GM10847 (cell line): ENCODE measurements around the gene TUBGCP6.

ENCODE experiments used
- POLR2A ChIP-seq: IDR thresholded peaks from 2 replicates; pipeline ENCODE4 v1.6.1; 2011; ENCODE audit not compliant: insufficient read length; ENCODE audit errors: extremely low read depth

TUBGCP6 gene

DNA sequence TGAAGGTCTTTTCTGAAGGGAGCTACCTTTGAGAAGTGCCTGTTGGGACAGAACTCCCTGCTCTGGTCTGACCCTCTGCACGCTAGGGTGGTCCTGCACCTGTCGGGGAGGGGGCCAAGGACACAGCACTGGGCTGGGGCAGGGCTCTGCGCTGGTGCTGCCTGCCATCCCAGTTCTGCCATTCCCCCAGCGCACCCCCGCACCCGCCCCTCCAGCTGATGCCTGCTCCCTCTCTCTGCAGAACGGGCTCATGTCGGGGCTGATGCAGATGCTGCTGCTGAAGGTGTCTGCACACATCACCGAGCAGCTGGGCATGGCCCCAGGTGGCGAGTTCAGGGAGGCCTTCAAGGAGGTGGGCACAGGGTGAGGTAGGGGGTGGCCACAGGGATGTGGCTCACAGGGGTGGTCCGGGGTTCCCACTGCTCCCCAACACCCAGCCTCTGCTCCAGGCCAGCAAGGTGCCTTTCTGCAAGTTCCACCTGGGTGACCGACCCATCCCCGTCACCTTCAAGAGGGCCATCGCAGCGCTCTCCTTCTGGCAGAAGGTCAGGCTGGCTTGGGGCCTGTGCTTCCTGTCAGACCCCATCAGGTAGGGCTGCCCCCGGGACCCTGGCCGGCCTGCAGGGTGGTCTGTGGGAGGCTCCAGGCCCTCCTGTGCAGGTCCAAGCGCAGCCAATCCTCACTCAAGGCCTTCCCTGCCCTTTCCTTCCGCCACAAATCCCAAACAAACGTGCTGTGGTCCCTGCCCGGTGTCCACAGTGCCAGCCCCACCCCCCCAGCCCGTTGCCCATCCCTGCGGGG is 47.6 kb downstream of the TUBGCP6 start:
- no peak for TF ChIP-seq POLR2A

DNA sequence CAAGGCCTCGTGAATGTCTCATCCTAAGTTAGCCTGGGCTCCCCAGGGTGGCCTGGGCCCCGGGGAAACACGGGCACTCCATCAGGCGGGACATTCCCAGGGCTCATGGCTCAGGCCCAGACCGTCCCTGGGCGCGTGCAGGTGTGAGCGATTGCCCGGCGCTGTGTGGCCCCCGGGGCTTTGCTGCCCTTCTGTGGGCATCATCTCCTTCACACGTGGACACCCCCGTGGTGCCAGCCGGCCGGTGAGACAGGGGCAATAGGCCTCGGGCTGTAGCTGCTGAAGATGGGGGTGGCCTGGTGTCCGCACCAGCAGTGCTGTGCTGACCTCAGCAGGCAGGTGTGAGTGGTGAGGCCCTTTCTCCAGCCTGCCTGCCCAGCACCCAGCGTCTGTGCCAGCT is 48.6 kb downstream of the TUBGCP6 start:
- no peak for TF ChIP-seq POLR2A

- no peak for TF ChIP-seq POLR2A
Measured at GRCh38 chr22:50194037-50194805, 50.6 kb downstream of the TUBGCP6 start.

- TF ChIP-seq POLR2A: no peak
Measured at GRCh38 chr22:50193621-50194020, 51.2 kb downstream of the TUBGCP6 start.

DNA sequence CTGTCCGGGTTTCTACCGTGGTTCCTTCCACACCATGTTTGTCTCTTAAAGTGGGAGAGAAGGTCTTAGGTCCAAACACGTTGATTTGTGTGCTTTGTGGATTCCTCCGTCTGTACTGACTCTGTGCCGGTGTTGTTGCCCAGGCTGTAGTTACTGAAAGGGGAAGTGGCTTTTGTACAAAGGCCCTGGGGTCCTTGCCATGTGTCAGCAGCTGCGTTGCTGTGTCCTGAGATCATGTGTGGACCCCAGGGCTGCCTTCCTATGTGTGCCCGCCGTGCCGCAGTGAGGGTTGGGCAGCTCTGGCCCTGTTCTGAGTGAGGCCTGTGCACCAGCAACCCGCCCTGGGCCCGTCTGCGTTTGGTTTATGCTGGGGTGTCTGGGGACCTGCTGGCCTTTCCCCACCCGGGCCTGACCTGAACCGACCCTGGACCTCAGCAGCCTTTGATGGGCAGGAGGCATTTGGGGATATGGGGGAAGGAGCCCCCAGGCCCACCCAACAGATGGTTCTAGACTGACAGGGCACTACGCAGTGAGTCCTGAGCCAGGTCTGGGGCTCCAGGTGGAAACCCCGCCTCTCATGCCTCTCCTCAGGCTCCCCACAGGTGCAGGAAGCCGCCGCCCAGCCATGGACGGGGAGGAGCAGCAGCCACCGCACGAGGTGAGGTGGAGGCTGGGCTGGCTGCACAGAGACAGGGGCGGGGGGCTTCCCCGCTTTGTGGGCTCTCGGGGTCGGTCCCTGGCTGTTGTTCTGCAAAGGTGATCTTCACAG is 52.2 kb downstream of the TUBGCP6 start:
- no peak for TF ChIP-seq POLR2A

DNA sequence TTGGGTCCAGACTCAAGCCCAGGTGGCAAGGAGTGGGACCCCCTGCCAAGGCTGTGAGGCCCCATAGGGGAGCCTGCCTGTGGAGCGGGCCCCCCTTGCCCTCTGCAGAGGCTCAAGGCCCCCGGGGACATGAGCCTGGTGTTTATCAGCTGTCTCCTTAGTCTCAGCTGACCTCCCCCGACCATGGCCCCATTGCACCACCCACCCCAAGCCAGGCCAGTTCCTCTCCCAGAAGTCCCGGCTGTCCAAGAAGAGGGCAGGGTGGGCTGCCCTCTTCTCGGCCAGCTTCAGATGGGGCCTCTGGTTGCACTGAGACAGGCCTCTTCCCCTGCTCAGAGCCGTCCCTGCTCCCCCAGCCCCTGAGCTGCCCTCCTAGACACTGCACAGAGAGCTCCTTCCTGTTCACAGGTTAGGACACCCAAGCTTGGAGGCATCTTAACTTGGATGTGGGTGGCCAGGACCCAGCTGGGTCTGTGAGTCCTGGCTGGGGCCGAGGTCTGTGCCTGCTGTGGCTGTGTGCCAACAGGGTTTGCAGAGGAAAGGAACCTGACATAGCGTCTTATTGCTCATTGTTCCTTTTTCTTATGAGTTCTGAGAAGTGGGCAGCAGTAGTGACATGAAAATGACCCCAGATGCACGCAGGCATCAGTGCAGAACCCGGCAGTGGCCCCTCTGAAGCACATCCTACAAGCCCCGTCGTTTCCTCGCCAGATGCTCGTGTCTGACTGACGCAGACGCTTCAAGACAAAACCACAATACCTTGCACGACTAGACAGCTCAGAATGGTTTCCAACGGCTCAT is 53.7 kb downstream of the TUBGCP6 start:
- TF ChIP-seq POLR2A: no peak

DNA sequence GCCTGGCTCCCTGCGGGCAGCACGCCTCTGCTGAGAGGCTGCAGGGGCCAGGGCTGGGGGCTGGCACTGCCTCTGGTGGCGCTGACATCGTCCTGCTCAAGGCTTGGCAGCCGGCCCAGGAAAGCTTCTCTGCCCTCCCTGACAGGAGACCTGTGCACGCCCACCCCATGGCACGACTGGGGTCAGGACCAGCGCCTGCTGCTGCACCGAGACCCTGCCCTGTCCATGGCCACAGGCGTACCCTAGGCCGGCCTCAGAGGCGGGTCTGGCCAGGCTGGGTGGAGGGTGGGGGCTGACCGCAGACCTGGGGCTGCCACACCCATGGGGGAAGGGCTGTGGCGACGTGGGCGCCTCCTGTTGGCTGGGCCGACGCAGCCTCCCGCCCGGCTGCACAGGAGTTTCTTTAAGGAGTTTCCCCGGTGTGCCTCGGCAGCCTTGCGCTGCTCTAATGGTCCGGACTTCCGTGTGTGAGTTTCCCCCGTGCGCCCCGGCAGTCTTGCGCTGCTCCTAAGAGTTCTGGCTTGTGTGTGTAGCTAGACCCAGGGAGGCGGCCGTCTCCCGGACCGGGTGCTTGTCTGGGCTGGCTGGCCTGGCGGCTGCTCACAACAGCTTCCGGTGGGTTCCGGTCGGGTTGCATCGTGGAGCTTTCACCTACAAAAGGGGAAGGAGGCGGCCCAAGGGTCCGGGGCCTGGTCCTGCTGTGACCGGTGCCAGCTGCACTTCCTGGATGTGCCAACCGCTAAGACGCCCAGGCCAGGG is 54.5 kb downstream of the TUBGCP6 start:
- TF ChIP-seq POLR2A: peak; percentile 70

- TF ChIP-seq POLR2A: no peak
Measured at GRCh38 chr22:50189849-50190181, 55.0 kb downstream of the TUBGCP6 start.

DNA sequence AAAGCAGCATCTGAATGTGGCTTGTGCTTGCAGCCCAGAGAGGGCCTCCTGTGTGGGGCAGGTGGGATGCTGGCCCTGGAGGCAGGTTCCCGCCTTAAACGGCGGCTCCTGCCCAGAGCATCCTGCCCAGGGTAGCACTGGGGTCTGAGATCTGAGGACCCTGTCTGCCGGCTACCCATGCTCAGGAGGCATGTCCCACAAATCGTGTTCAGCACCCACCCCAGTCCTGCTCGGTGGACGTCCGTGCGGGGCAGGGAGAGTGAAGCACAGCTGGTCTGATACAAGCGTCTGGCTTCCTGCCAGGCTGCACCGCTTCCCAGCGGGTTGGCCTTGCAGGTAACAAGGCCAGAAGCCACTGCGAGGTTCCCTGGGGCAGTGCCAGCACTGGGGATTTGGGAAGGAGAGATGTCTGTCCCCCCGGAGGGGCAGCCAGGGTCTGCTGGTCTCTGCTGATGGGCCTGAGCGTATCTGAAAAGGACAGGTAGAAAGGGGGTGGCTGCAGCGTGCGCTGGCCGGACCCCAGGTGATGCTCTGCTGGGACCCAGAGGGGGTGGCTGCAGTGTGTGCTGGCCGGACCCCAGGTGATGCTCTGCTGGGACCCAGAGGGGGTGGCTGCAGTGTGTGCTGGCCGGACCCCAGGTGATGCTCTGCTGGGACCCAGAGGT is 55.5 kb downstream of the TUBGCP6 start:
- no peak for TF ChIP-seq POLR2A

- TF ChIP-seq POLR2A: no peak
Measured at GRCh38 chr22:50188356-50188755, 56.5 kb downstream of the TUBGCP6 start.

DNA sequence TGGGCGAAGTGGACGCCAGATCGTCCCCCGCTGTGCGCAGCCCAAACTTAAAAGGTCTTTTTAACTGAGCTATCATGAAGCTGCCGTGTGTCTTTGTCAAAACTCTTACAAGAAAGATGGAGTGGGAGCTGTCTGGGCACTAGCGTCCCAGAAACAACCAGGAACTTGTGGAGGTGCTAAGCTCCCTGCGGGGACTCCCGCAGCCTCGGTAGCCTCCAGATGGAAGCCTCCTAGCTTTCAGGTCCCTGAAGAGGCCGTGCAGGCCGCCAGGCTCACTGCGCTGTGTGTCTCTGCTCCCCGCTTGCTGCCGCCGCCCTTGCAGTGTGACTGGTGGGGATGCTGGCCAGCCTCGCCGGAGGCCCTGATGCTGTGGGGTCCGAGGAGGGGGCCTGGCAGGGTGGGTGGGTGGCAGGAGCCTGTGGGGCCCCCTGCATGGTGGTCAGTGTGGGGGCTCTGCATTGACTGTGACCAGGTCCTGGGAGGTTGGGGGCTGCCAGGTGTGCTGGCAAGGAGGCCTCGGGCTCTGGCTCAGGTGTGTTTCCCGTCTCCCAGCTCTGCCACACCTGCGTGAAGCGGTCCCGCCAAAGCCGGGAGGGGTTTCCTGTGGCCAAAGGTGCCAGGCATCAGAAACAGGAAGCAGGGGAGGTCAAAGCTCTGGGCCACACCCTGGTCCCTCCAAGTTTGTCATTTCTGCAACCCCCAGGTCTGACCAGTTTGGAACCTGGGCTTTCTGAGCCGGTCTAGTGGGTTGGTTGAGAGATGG is 57.9 kb downstream of the TUBGCP6 start:
- TF ChIP-seq POLR2A: no peak

DNA sequence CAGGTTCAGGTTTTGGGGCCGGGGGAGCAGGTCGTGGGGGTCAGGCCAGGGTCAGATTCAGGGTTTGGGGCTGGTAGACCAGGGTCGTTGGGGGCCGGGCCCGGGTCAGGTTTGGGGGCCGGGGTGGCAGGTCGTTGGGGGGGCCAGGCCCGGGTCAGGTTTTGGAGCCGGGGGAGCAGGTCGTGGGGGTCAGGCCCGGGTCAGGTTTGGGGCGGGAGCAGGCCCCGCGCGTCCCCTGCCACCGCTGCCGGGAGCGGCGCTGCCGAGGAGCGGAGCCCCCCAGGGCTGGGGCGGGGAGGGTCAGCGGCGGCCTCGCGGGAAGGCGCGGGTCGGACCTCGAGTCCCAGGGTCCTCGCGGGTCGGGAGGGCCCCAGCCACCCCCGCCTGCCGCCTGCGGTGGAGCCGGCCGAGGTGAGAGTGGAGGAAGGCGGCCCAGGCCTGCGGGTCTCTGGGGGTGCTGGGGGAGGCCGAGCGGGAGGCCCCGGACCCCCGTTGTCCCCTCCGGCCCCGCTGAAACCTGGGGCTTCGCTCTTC is 58.6 kb downstream of the TUBGCP6 start:
- TF ChIP-seq POLR2A: no peak
